Cardiac fibroblast (primary cell): ENCODE data around the gene MYO7A.

ENCODE experiments used
- DNase-seq, 2 donors: peaks; one replicate each; pipeline versions ENCODE4 v3.0.0 to v3.0.0-alpha.2; 2010; ENCODE audit warnings: low read depth in 2 of 2
- H3K4me3 ChIP-seq, 2 donors: replicated peaks in 1 of 2; 1 replicate in 1 of 2; 2 replicates in 1 of 2; pipeline ENCODE4 v1.5.1; 2011; ENCODE audit warnings: low read depth in 2 of 2, low read length in 2 of 2, mild to moderate bottlenecking in 2 of 2, moderate library complexity in 1 of 2
- CTCF ChIP-seq: IDR thresholded peaks from one replicate; pipeline ENCODE4 v1.5.1; 2011; ENCODE audit warnings: low read depth, mild to moderate bottlenecking, low read length, inconsistent platforms

The MYO7A gene

DNA sequence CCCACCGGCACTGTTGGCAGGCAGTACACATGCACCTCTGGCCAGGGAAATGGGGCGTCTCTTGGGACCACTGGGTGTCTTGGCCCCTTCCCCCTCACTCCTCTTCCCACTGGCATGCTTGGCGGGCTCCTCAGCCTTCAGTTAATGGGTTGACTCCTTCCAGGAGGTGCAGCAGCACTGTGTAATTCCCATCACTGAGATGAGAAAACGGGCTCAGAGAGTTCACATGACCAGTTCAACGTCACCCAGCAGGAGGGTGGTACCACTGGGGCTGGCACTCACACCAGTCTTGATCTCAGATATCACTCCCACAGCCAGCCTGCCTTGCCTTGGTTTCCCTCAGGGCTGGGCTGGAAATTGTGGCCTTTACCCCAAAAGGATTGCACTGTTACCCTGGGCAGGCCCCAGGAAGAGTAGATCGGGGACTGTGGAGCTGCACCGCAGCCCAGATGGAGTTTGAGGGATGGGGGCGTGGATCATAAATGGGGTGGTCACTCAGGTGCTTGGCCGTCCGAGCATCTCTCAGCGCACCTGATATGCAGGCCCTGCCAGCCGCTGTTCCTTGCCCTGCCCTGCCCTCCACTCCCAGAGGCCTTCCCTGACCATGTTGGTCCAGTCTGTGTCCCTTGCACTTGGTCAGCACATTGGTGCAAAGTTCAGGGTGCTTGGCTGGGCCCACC, 44.3 kb upstream of the MYO7A start:
- no peak overlapping the region for H3K4me3 ChIP-seq
- no peak for TF ChIP-seq CTCF
- DNase-seq, result no peak

DNA sequence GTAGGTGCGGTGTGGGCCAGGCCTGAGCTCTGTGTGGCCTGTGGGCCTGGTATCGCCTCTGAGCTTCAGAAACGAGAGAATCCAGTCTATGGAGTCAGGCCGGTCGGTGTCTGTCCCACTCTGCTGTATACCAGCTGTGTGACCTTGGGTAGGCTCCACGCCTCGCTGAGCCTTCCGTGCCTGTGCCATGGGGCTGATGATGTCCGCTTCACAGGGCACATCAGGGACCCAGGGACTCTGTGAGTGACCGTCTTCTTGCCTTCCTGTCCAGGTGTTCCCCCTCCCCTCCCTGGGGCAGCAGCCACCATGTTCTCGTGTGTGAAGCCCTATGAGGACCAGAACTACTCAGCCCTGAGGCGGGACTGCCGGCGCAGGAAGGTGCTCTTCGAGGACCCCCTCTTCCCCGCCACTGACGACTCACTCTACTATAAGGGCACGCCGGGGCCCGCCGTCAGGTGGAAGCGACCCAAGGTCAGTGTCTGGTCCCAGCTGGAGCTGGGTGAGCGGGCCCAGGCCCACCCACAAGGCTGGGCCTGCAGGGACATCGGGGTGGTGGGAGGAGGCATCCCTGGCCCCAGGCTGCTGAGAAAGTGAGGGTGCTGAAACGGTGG, 43.4 kb upstream of the MYO7A start:
- no peak for TF ChIP-seq CTCF
- DNase-seq, result no peak
- no peak overlapping the region for H3K4me3 ChIP-seq

- no peak for DNase-seq
- no peak for TF ChIP-seq CTCF
- H3K4me3 ChIP-seq, result no peak overlapping the region
Observed at GRCh38 chr11:77085652-77086051, 42.4 kb upstream of the MYO7A start.

- peak in 1 of 2 donors; percentile 60 for DNase-seq
Observed at GRCh38 chr11:77086521-77087472, 41.2 kb upstream of the MYO7A start.

DNA sequence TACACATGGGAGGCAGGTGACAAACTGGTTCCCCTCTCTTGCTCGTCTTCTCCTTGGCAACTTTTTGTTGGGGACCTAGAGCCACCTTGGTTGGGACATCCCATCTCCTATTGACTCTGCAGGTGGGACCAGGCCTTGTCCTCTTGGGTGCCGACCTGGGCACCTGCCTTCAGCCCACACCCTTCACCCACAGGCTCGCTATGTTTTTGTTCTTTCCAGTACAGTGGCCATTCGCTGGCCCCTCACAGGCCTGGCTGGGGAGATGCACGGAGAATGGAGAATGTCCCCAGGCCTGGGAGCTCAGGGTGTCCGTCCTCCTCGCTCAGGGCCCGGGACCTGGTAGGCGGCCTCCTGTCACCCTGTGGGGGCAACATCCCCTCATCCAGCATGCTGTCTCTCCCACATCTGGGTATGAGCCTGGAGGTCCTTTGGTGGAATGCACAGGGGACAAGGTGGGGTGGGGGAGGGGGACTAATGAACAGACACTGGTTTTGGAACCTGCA, 40.3 kb upstream of the MYO7A start:
- no peak overlapping the region for H3K4me3 ChIP-seq
- no peak for DNase-seq
- no peak for TF ChIP-seq CTCF

More at GRCh38 chr11:77086521-77087472, 41.2 kb upstream of the MYO7A start:
- H3K4me3 ChIP-seq, result no peak overlapping the region
- TF ChIP-seq CTCF, result no peak

DNA sequence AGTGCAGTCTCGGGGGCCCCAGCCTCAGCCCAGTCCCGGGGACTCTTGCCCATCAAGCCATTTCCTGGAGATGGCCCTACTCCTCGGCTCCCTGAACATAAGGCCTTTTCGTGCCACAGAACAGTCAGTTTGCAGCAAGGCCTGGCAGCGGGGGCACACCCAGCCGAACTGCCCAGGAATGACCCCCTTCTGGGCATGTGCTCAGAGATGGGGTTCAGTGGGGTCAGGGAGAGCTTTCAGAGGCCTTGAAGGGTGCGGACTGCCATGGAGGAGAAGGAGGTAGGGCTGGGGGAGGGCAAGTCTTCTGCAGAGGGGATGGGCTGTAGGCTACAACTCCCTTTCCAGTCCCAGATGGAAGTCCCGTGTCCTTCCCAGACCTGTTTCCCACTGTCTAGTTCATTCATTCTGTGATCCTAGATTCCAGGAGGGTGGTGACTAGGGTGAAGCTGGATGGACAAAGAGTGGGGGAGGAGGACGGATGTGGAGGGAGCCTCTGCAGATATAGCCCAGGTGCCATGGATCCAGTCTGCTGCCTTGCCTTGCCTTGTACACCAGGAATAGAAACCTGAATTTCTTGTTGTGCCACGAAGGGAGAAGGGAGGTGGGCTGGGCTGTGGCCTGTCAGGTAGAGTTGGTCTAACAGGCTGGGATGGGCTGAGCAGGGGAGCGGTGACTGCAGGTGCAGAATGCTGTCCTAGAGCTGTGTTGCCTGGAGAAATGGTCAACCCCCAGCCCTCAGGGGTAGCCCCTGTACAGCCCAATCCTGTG, 39.6 kb upstream of the MYO7A start:
- no peak for TF ChIP-seq CTCF
- H3K4me3 ChIP-seq, result no peak overlapping the region
- no peak for DNase-seq
